ENCODE data around the gene MS4A14. TPM values are rescaled to one million over a fixed set of nuclear protein-coding genes. Genes with fewer than 3 reads are reported as not detected.
A peak's percentile ranks its signal among the peaks of the same experiment; 100 is the strongest.

Gene MS4A14
- polyA plus RNA-seq, 2 of the 4 experiments (the other 2 are of a cell fraction), result not detected

- Histone ChIP-seq H3K4me1 (peaks cover 7% of the 10 kb centered on the region; the same call in 1 of the 3 replicates), H3K4me3 (no peak overlapping the region), H3K4me2 (no peak overlapping the region), H3K9me3 (no peaks in the 10 kb centered on the region), H3K27ac (no peak overlapping the region)
- ATAC-seq (no peak), FAIRE-seq (peak; percentile 32), DNase-seq (ENCODE audit: low read depth in 1 of 2, low spot score in 1 of 2) (no peak)
- TF ChIP-seq RNF2 (IDR thresholded peaks at IDR 0.05; ENCODE audit: borderline replicate concordance, low read depth), result no peak
- TF ChIP-seq E2F6 (IDR thresholded peaks at IDR 0.05; ENCODE audit: borderline replicate concordance, low read depth), result no peak
- TF ChIP-seq CHD2 (IDR thresholded peaks at IDR 0.05; ENCODE audit: low read length, partially characterized antibody), result no peak
- TF ChIP-seq BCL3 (IDR thresholded peaks at IDR 0.05), result no peak
- TF ChIP-seq BHLHE40 (IDR thresholded peaks at IDR 0.05; ENCODE audit: low read depth, low read length), result no peak
- no peak for TF ChIP-seq CEBPB (IDR thresholded peaks at IDR 0.05)
- no peak for TF ChIP-seq POLR2A (IDR thresholded peaks at IDR 0.05; ENCODE audit: low read length)
- TF ChIP-seq TP53 (CRISPR knock-in tag; IDR thresholded peaks at IDR 0.05), result no peak
- TF ChIP-seq MAFK (IDR thresholded peaks at IDR 0.05; ENCODE audit: partially characterized antibody), result no peak
- no peak for TF ChIP-seq CBX8 (IDR thresholded peaks at IDR 0.05)
- no peak for TF ChIP-seq SREBF2 (IDR thresholded peaks at IDR 0.05)
- TF ChIP-seq ZFP36 (IDR thresholded peaks at IDR 0.05; ENCODE audit: borderline replicate concordance, partially characterized antibody), result no peak
- no peak for TF ChIP-seq RARB (CRISPR knock-in tag; IDR thresholded peaks at IDR 0.05)
- CTCF ChIA-PET, result interaction anchor here (2.6 kb wide), 1 partner anchor 9 kb away, joined by 9 read pairs; no protein-coding TSS in a partner anchor
- POLR2A ChIA-PET, result no interaction called here
- WGBS (ENCODE audit: missing lambda C conversion rate), result 0% methylated on average over 1 of the region's 1 CpG
Observed at GRCh38 chr11:60371854-60372253, 24.4 kb upstream of the MS4A14 start.

- POLR2A ChIA-PET, result no interaction called here
Observed at GRCh38 chr11:60372767-60373166, 23.5 kb upstream of the MS4A14 start.

More at GRCh38 chr11:60372767-60373166, 23.5 kb upstream of the MS4A14 start:
- DNase-seq (ENCODE audit: low read depth in 1 of 2, low spot score in 1 of 2) (no peak), ATAC-seq (no peak), FAIRE-seq (no peak)
- 1% methylated on average over 3 of the region's 3 CpGs for WGBS (ENCODE audit: missing lambda C conversion rate)
- no peak overlapping the region for H3K27ac ChIP-seq
- no peak overlapping the region for H3K4me3 ChIP-seq
- no peak overlapping the region for H3K4me2 ChIP-seq
- CTCF ChIA-PET, result interaction anchor here (2.6 kb wide), 1 partner anchor 10 kb away, joined by 9 read pairs; no protein-coding TSS in a partner anchor
- no peaks in the 10 kb centered on the region for H3K9me3 ChIP-seq
- H3K4me1 ChIP-seq, result peaks cover 7% of the 10 kb centered on the region; the same call in 1 of the 3 replicates
- no peak for TF ChIP-seq POLR2A (IDR thresholded peaks at IDR 0.05; ENCODE audit: low read length)
- TF ChIP-seq HDAC2 (IDR thresholded peaks at IDR 0.05), result no peak
- no peak for TF ChIP-seq NR3C1 (IDR thresholded peaks at IDR 0.05)
- TF ChIP-seq ZC3H11A (IDR thresholded peaks at IDR 0.05), result no peak
- no peak for TF ChIP-seq EP300 (IDR thresholded peaks at IDR 0.05)
- TF ChIP-seq MYC (IDR thresholded peaks at IDR 0.05; ENCODE audit: borderline replicate concordance, low read length), result no peak
- no peak for TF ChIP-seq TFCP2L1 (CRISPR knock-in tag; IDR thresholded peaks at IDR 0.05)
- no peak for TF ChIP-seq GATA3 (IDR thresholded peaks at IDR 0.05; ENCODE audit: borderline replicate concordance)
- TF ChIP-seq JUNB (IDR thresholded peaks at IDR 0.05), result no peak
- TF ChIP-seq MAFK (IDR thresholded peaks at IDR 0.05; ENCODE audit: partially characterized antibody), result no peak
- no peak for TF ChIP-seq ZFP36 (IDR thresholded peaks at IDR 0.05; ENCODE audit: borderline replicate concordance, partially characterized antibody)
- TF ChIP-seq HOXB13 (CRISPR knock-in tag; IDR thresholded peaks at IDR 0.05; ENCODE audit: low read depth), result no peak
- TF ChIP-seq HMGXB4 (CRISPR knock-in tag; IDR thresholded peaks at IDR 0.05; ENCODE audit: borderline replicate concordance), result no peak
- TF ChIP-seq EHF (CRISPR knock-in tag; IDR thresholded peaks at IDR 0.05), result no peak
- TF ChIP-seq TP53 (CRISPR knock-in tag; IDR thresholded peaks at IDR 0.05), result no peak
- TF ChIP-seq BCL3 (IDR thresholded peaks at IDR 0.05), result no peak

All from A549 (cell line).